Common myeloid progenitor, CD34-positive (primary cell): ENCODE results near the gene SERPINB1.

Source experiments
- CTCF ChIA-PET: fragments of 350-600 bp; sonication (Branson Sonifier 250); formaldehyde crosslinking; loops from one replicate; lab custom pipeline; 2021; ENCODE audit warnings: antibody characterized with exemption; lab: Charles Lee
- POLR2A ChIA-PET: fragments of 350-600 bp; sonication (Branson Sonifier 250); formaldehyde crosslinking; loops from one replicate; lab custom pipeline; 2021; ENCODE audit warnings: antibody characterized with exemption; lab: Charles Lee
- DNase-seq, 3 donors: peaks; one replicate each; pipeline versions ENCODE4 v3.0.0 to v3.0.0-alpha.2; 2013
- H3K27ac ChIP-seq, 2 experiments: 1 replicate in 1 of 2; 2 replicates in 1 of 2; pipeline ENCODE4 v1.7.0; 2013; ENCODE audit warnings: inconsistent platforms in 2 of 2, low read length in 2 of 2, mild to moderate bottlenecking in 2 of 2, low read depth in 1 of 2, moderate library complexity in 1 of 2; ENCODE audit not compliant: severe bottlenecking in 2 of 2, insufficient read depth in 1 of 2, poor library complexity in 1 of 2
- H3K27me3 ChIP-seq, 5 experiments: replicated peaks in 2 of 5; 1 replicate in 3 of 5; 2 replicates in 2 of 5; pipeline versions ENCODE4 v1.6.1 to v1.7.0; 2013; ENCODE audit warnings: low read length in 4 of 5, mild to moderate bottlenecking in 2 of 5, moderate library complexity in 2 of 5, inconsistent platforms in 1 of 5; ENCODE audit not compliant: insufficient read depth in 5 of 5, control insufficient read depth in 4 of 5
- H3K36me3 ChIP-seq, 4 experiments: 1 replicate in 2 of 4; 2 replicates in 2 of 4; pipeline versions ENCODE4 v1.6.1 to v1.7.0; 2013; ENCODE audit warnings: low read length in 3 of 4, control low read depth in 1 of 4, mild to moderate bottlenecking in 1 of 4; ENCODE audit not compliant: control insufficient read depth in 4 of 4, insufficient read depth in 4 of 4
- H3K4me1 ChIP-seq, 4 experiments: 1 replicate in 3 of 4; 2 replicates in 1 of 4; pipeline versions ENCODE4 v1.6.1 to v1.7.1; 2013; ENCODE audit warnings: low read length in 3 of 4, mild to moderate bottlenecking in 3 of 4, control low read depth in 1 of 4, inconsistent platforms in 1 of 4, moderate library complexity in 1 of 4; ENCODE audit not compliant: control insufficient read depth in 4 of 4, insufficient read depth in 4 of 4; ENCODE audit errors: control extremely low read depth in 1 of 4
- H3K4me3 ChIP-seq, 7 experiments: 1 replicate in 4 of 7; 2 replicates in 3 of 7; pipeline versions ENCODE4 v1.5.1 to v1.7.0; 2013; ENCODE audit warnings: mild to moderate bottlenecking in 7 of 7, low read length in 6 of 7, moderate library complexity in 6 of 7, inconsistent platforms in 2 of 7, low read depth in 2 of 7, control low read depth in 1 of 7; ENCODE audit not compliant: insufficient read depth in 4 of 7, control insufficient read depth in 1 of 7; ENCODE audit errors: extremely low read depth in 1 of 7
- H3K9me3 ChIP-seq, 5 experiments: 1 replicate in 4 of 5; 2 replicates in 1 of 5; pipeline versions ENCODE4 v1.6.1 to v1.7.1; 2013; ENCODE audit warnings: low read length in 4 of 5, mild to moderate bottlenecking in 2 of 5, inconsistent platforms in 1 of 5, low read depth in 1 of 5, moderate library complexity in 1 of 5; ENCODE audit not compliant: control insufficient read depth in 4 of 5, insufficient read depth in 2 of 5; ENCODE audit errors: control extremely low read depth in 1 of 5
- WGBS: methylation state at CpG from one replicate; pipeline ENCODE4 v1.1.5; 2013; ENCODE audit not compliant: insufficient coverage; 5-methylcytosine and 5-hydroxymethylcytosine counted together

SERPINB1 gene

DNA sequence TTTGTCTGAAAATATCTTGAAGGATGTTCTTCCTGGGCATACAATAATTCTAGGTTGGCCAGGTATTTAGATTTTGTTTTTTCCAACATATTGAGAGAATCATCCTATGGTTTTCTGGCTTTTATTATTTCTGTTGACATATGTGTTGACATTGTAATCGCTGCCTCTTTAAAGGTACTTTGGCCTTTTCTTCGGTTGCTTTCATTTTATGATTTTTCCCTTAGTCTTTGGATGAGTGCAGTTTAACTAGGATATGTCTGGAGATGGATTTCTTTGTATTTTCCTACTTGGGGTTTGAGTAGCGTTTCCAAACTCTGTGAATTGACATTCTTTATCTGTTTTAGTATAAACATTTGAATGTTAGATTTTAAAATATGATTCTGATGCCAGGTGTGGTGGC, 11.5 kb downstream of the SERPINB1 start:
- Histone ChIP-seq H3K36me3 (peaks cover 13 to 34% (median 22%) of the 10 kb centered on the region in 4 experiments), H3K27ac (peak overlapping the region in 1 of 2 experiments; percentile 21), H3K9me3 (no peaks in the 10 kb centered on the region), H3K4me3 (no peak overlapping the region), H3K4me1 (peaks cover 2 to 29% (median 5%) of the 10 kb centered on the region in 4 experiments), H3K27me3 (no peaks in the 10 kb centered on the region)
- DNase-seq, result no peak
- POLR2A ChIA-PET, result no interaction called here
- CTCF ChIA-PET, result interaction anchor here (8.7 kb wide), 1 partner anchor 10 kb away, joined by 66 read pairs; the partner anchor contains the start of gene SERPINB1
- WGBS, result 100% methylated on average over 2 of the region's 3 CpGs

DNA sequence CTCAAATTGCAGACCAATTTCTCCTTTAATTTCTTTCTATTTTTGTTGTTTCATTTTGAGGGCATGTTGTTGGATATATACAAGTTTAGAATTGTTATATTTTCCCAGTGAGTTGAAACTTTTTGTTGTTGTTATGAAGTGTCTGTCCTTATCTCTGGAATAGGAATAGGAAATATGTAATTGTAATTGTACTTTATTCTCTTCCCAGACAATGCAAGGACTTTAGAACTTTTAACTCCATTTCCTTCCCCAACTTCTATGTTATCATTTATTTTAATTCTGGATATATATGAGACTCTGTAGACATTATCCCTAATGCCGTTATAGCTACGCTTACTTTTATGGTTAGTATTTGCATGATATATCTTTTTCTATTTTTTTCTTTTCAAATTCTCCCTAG, 12.4 kb downstream of the SERPINB1 start:
- H3K27ac ChIP-seq, result no peak overlapping the region
- H3K27me3 ChIP-seq, result no peaks in the 10 kb centered on the region
- no peaks in the 10 kb centered on the region for H3K9me3 ChIP-seq
- H3K4me1 ChIP-seq, result peaks cover 2 to 28% (median 5%) of the 10 kb centered on the region in 4 experiments
- no CpG with 5 or more reads among the region's 2 CpGs for WGBS
- ChIA-PET POLR2A (interaction anchor here (4.4 kb wide), 1 partner anchor 11 kb away, joined by 20 read pairs; the partner anchor contains the start of gene SERPINB1), CTCF (interaction anchor here (0.6 to 8.7 kb wide), 7 partner anchors 11 to 127 kb away, joined by 3 to 66 read pairs (median 5); partner anchors contain the start of gene SERPINB1)
- H3K36me3 ChIP-seq, result peaks cover 7 to 25% (median 16%) of the 10 kb centered on the region in 4 experiments
- no peak for DNase-seq
- H3K4me3 ChIP-seq, result no peak overlapping the region

DNA sequence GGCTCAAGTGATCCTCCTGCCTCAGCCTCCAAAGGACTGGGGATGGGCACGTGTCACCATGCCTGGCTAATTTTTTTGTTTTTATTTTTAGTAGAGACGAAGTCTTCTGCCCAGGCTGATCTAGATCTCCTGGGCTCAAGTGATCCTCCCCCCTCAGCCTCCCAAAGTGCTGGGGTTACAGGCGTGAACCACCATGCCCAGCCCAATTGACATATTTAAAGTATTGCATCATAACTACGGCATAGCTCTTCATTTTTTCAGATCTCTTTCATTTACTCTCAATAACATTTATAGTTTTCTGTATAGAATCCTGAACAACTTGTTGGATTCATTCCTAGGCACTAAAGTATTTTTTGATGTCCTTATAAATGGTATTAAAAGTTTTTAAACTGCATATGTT, 13.0 kb downstream of the SERPINB1 start:
- WGBS, result 96% methylated on average over 3 of the region's 4 CpGs
- Histone ChIP-seq H3K4me1 (peaks cover 2 to 27% (median 5%) of the 10 kb centered on the region in 4 experiments), H3K9me3 (peaks cover 0 to 2% (median 0%) of the 10 kb centered on the region in 5 experiments), H3K4me3 (no peak overlapping the region), H3K36me3 (peaks cover 5 to 19% (median 11%) of the 10 kb centered on the region in 4 experiments), H3K27me3 (no peaks in the 10 kb centered on the region), H3K27ac (no peak overlapping the region)
- DNase-seq, result no peak
- ChIA-PET POLR2A (interaction anchor here (1.5 to 4.4 kb wide), 2 partner anchors 10 to 12 kb away, joined by 3 to 20 read pairs; partner anchors contain the start of gene SERPINB1), CTCF (interaction anchor here (0.6 to 8.7 kb wide), 8 partner anchors 10 to 128 kb away, joined by 3 to 66 read pairs (median 4); partner anchors contain the start of gene SERPINB1)

DNA sequence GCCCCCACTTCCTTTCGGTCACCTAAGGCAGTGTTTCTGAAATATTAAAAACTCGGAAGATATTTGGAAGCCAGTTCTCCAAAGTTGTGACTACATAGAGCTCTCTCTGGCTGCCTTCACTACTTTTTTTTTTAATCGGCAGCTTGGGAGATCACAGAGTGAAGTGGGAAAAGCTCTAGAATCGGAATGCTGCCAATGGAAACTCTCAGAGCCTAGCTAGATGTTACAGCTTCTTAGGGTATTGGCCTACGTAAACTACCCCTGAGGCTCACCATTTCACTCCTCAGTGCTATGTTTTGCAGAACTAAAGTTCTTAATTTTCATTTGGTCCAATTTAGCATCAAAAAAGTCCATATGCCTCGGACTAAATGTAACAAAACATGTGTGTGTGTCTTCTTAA, 14.5 kb downstream of the SERPINB1 start:
- no peak for DNase-seq
- Histone ChIP-seq H3K9me3 (peaks cover 0 to 4% (median 0%) of the 10 kb centered on the region in 5 experiments), H3K4me3 (no peak overlapping the region), H3K27ac (no peak overlapping the region), H3K27me3 (no peaks in the 10 kb centered on the region), H3K4me1 (peaks cover 5 to 34% (median 10%) of the 10 kb centered on the region in 4 experiments), H3K36me3 (peaks cover 0 to 6% (median 4%) of the 10 kb centered on the region in 4 experiments)
- CTCF ChIA-PET, result interaction anchor here (1.0 to 8.7 kb wide), 8 partner anchors 13 to 44 kb away, joined by 3 to 66 read pairs (median 4); partner anchors contain the start of gene SERPINB1
- POLR2A ChIA-PET, result interaction anchor here (0.7 to 4.4 kb wide), 2 partner anchors 13 to 815 kb away, joined by 4 to 20 read pairs; partner anchors contain the start of gene SERPINB1
- 93% methylated on average over 4 of the region's 6 CpGs for WGBS

DNA sequence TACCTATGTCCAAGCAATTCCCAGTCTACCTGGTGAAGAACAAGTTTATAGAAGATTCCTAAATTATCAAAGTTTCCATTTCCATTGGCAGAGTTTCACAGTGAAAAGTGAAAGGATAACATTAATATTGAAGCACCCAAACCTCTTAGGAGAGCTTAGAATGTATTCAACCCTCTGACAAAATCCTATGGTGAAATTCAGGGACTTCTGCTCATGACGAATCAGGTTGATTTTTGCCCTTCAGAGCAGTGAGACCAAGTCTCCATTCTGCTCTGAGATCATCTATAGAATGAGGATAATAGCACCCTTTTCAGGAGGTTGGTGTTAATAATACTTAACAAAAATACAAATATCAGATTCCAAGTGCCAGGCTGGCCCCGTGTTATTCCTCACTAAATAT, 15.5 kb downstream of the SERPINB1 start:
- Histone ChIP-seq H3K4me3 (no peak overlapping the region), H3K27me3 (no peaks in the 10 kb centered on the region), H3K27ac (peak overlapping the region in 1 of 2 experiments; percentile 35), H3K4me1 (peaks cover 10 to 44% (median 18%) of the 10 kb centered on the region in 4 experiments), H3K36me3 (peaks cover 0 to 3% (median 2%) of the 10 kb centered on the region in 4 experiments), H3K9me3 (peaks cover 0 to 4% (median 0%) of the 10 kb centered on the region in 5 experiments)
- POLR2A ChIA-PET, result interaction anchor here (0.6 to 4.4 kb wide), 4 partner anchors 8 to 50 kb away, joined by 3 to 20 read pairs (median 4); partner anchors contain the start of gene SERPINB1
- CTCF ChIA-PET, result interaction anchor here (0.8 to 8.7 kb wide), 9 partner anchors 8 to 35 kb away, joined by 3 to 66 read pairs (median 3); partner anchors contain the start of gene SERPINB1
- DNase-seq, result no peak
- no CpG with 5 or more reads among the region's 2 CpGs for WGBS

DNA sequence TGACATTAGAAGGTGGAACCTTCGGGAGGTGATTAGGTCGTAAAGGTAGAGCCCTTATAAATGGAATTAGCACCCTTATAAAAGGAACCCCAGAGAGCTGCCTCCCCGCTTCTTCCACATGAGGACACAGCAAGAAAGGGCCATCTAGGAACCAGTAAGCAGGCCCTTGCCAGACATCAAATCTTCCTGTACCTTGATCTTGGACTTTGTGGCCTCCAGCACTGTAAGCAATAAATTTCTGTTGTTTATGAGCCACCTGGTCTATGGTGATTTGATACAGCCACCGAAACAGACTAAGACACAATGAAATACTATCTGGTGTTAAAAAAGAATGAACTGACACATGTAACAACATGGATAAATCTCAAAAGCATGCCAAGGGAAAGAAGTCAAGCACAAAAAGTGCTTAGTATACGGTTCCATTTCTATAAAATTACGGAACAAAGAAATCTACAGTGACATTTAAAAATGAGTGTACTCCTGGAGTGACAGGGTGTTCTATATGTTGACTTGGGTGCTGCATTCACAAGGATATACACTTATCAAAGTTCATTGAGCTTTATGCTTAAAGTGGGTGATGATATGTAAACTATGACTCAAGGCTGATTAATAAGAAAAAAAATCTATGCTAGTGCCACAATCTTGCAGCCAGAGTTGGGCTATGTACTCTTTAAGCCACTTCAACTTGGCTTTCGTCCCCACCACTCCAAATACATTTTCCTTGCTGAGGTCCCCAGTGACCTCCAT, 18.4 kb downstream of the SERPINB1 start:
- Histone ChIP-seq H3K36me3 (peaks cover 0 to 3% (median under 1%) of the 10 kb centered on the region in 4 experiments), H3K4me1 (peaks cover 33 to 66% (median 41%) of the 10 kb centered on the region in 4 experiments), H3K4me3 (peak overlapping the region in 1 of 7 experiments; percentile 31), H3K27me3 (no peaks in the 10 kb centered on the region), H3K27ac (peak overlapping the region; percentile 35 to 96), H3K9me3 (peaks cover 0 to 4% (median 0%) of the 10 kb centered on the region in 5 experiments)
- WGBS, result 100% methylated on average over 4 of the region's 7 CpGs
- ChIA-PET CTCF (interaction anchor here (1.2 to 8.7 kb wide), 4 partner anchors 11 to 32 kb away, joined by 4 to 66 read pairs (median 11); partner anchors contain the start of gene SERPINB1), POLR2A (interaction anchor here (0.7 to 1.2 kb wide), 2 partner anchors 18 to 31 kb away, joined by 3 to 4 read pairs; no protein-coding TSS in a partner anchor)
- no peak for DNase-seq
